NCI-H446 (cell line): ENCODE results near the gene DMD.

Source experiments
- DNase-seq, 2 experiments: peaks; one replicate each; lab custom pipeline; 2025; lab: John Stamatoyannopoulos, UW

DMD gene

GRCh38 chrX:31178064-31178768 lies 2033.1 kb downstream of the DMD start:
- DNase-seq, result no peak

GRCh38 chrX:31170792-31171191 lies 2040.6 kb downstream of the DMD start:
- no peak for DNase-seq

GRCh38 chrX:31168551-31168950 lies 2042.8 kb downstream of the DMD start:
- no peak for DNase-seq

- no peak for DNase-seq
These were observed 2044.5 kb downstream of the DMD start for GRCh38 chrX:31166832-31167231.

GRCh38 chrX:31166416-31166815 lies 2044.9 kb downstream of the DMD start:
- no peak for DNase-seq

GRCh38 chrX:31165241-31166035 lies 2045.9 kb downstream of the DMD start:
- no peak for DNase-seq

GRCh38 chrX:31154946-31155345 lies 2056.4 kb downstream of the DMD start:
- no peak for DNase-seq

GRCh38 chrX:31153475-31154047 lies 2057.8 kb downstream of the DMD start:
- DNase-seq, result no peak

- no peak for DNase-seq
These were observed 2064.2 kb downstream of the DMD start for GRCh38 chrX:31147175-31147574.

- DNase-seq, result no peak
These were observed 2071.4 kb downstream of the DMD start for GRCh38 chrX:31139961-31140360.

- no peak for DNase-seq
These were observed 2073.2 kb downstream of the DMD start for GRCh38 chrX:31138124-31138523.

GRCh38 chrX:31136144-31136611 lies 2075.2 kb downstream of the DMD start:
- no peak for DNase-seq

GRCh38 chrX:31132821-31133241 lies 2078.5 kb downstream of the DMD start:
- no peak for DNase-seq

GRCh38 chrX:31130457-31131220 lies 2080.7 kb downstream of the DMD start:
- no peak for DNase-seq

- DNase-seq, result no peak
These were observed 2082.5 kb downstream of the DMD start for GRCh38 chrX:31128855-31129254.

GRCh38 chrX:31127716-31128115 lies 2083.6 kb downstream of the DMD start:
- no peak for DNase-seq

- DNase-seq, result peak in 1 of 2 experiments; percentile 12
These were observed 2085.1 kb downstream of the DMD start for GRCh38 chrX:31126205-31126604.

GRCh38 chrX:31124536-31124935 lies 2086.8 kb downstream of the DMD start:
- DNase-seq, result peak; percentile 50 to 79

GRCh38 chrX:31123335-31123734 lies 2088.0 kb downstream of the DMD start:
- DNase-seq, result peak; percentile 13 to 30

GRCh38 chrX:31117266-31117665 lies 2094.1 kb downstream of the DMD start:
- DNase-seq, result no peak

- no peak for DNase-seq
These were observed 2096.0 kb downstream of the DMD start for GRCh38 chrX:31115398-31115797.

- DNase-seq, result no peak
These were observed 2096.5 kb downstream of the DMD start for GRCh38 chrX:31114858-31115257.
